ENCODE data around the gene CDC26.
"Not testable (repeated sequence)": the region's sequence is repeated elsewhere in the genome, so short reads cannot be mapped to it uniquely, and the experiment has no call there.

Gene CDC26

GRCh38 chr9:113296796-113297558 lies 21.6 kb upstream of the CDC26 start:
- no peak for TF ChIP-seq CTCF (IDR thresholded peaks at IDR 0.05; ENCODE audit: control extremely low read depth, extremely low read depth, low read depth, missing control alignments)
- ChIA-PET POLR2A (no interaction called here), CTCF (interaction anchor here (1.0 to 2.2 kb wide), 5 partner anchors 11 to 358 kb away, joined by 3 to 9 read pairs (median 3); partner anchors contain the start of genes CDC26 and PRPF4)
- DNase-seq (ENCODE audit: extremely low spot score), result no peak

GRCh38 chr9:113296247-113296646 lies 20.9 kb upstream of the CDC26 start:
- CTCF ChIA-PET, result interaction anchor here (0.8 to 2.2 kb wide), 5 partner anchors 10 to 359 kb away, joined by 3 to 9 read pairs (median 3); partner anchors contain the start of genes CDC26 and PRPF4
- POLR2A ChIA-PET; DNase-seq (ENCODE audit: extremely low spot score): not testable (repeated sequence)

- ChIA-PET CTCF (no interaction called here), POLR2A (no interaction called here)
- DNase-seq (ENCODE audit: extremely low spot score), result no peak
- no peak for TF ChIP-seq CTCF (IDR thresholded peaks at IDR 0.05; ENCODE audit: control extremely low read depth, extremely low read depth, low read depth, missing control alignments)
Measured at GRCh38 chr9:113293285-113293878, 18.0 kb upstream of the CDC26 start.

- ChIA-PET POLR2A (no interaction called here), CTCF (interaction anchor here (0.6 to 1.6 kb wide), 6 partner anchors 9 to 445 kb away, joined by 3 to 6 read pairs (median 3); partner anchors contain the start of genes CDC26 and PRPF4)
- DNase-seq (ENCODE audit: extremely low spot score), result no peak
- no peak for TF ChIP-seq CTCF (IDR thresholded peaks at IDR 0.05; ENCODE audit: control extremely low read depth, extremely low read depth, low read depth, missing control alignments)
Measured at GRCh38 chr9:113290052-113290607, 14.8 kb upstream of the CDC26 start.

GRCh38 chr9:113289091-113289490 lies 13.7 kb upstream of the CDC26 start:
- no peak for TF ChIP-seq CTCF (IDR thresholded peaks at IDR 0.05; ENCODE audit: control extremely low read depth, extremely low read depth, low read depth, missing control alignments)
- no peak for DNase-seq (ENCODE audit: extremely low spot score)
- ChIA-PET POLR2A (no interaction called here), CTCF (interaction anchor here (1.6 kb wide), 1 partner anchor 15 kb away, joined by 6 read pairs; the partner anchor contains the start of genes CDC26 and PRPF4)

- no peak for DNase-seq (ENCODE audit: extremely low spot score)
- CTCF ChIA-PET, result interaction anchor here (1.1 kb wide), 1 partner anchor 9 kb away, joined by 3 read pairs; no protein-coding TSS in a partner anchor
- no peak for TF ChIP-seq CTCF (IDR thresholded peaks at IDR 0.05; ENCODE audit: control extremely low read depth, extremely low read depth, low read depth, missing control alignments)
- POLR2A ChIA-PET, result no interaction called here
Measured at GRCh38 chr9:113281356-113281755, 6.0 kb upstream of the CDC26 start.
